ENCODE results near the gene BRF1. TPM values are rescaled to one million over a fixed set of nuclear protein-coding genes. Genes with fewer than 3 reads are reported as not detected.

The BRF1 gene
- total and polyA plus RNA-seq, 2 donors (not counting 1 experiment from before 2014, with no cell fraction given), result 7.4 to 33.4 TPM

- Histone ChIP-seq H3K79me2 (ENCODE audit: control insufficient read depth, insufficient read depth, low read length) (no peaks in the 10 kb centered on the region), H3K4me3 (replicated peaks in 1 of 4; ENCODE audit: control extremely low read depth in 1 of 4, insufficient read depth in 1 of 4, low read depth in 3 of 4, low read length in 4 of 4) (no peak overlapping the region), H3K4me2 (ENCODE audit: extremely low read depth, insufficient read depth, low read length) (no peak overlapping the region), H3K9ac (ENCODE audit: insufficient read depth, low read length) (no peak overlapping the region), H2AFZ (ENCODE audit: low read length) (no peak overlapping the region), H3K27ac (ENCODE audit: insufficient read depth, low read length) (no peak overlapping the region), H3K27me3 (ENCODE audit: control insufficient read depth, insufficient read depth, low read length) (peaks cover 7% of the 10 kb centered on the region), H3K4me1 (ENCODE audit: control insufficient read depth, extremely low read depth, insufficient read depth, low read length) (peaks cover 4% of the 10 kb centered on the region), H3K36me3 (ENCODE audit: control insufficient read depth, insufficient read depth, low read length) (no peaks in the 10 kb centered on the region), H4K20me1 (ENCODE audit: control insufficient read depth, extremely low read depth, insufficient read depth, low read length) (no peaks in the 10 kb centered on the region), H3K9me3 (ENCODE audit: control insufficient read depth, insufficient read depth, low read depth, low read length) (no peaks in the 10 kb centered on the region)
- no peak for DNase-seq (ENCODE audit: low read depth in 2 of 2)
- no peak for TF ChIP-seq EZH2 (IDR thresholded peaks at IDR 0.05; ENCODE audit: low read length, missing control alignments)
- TF ChIP-seq, protein P1, sequence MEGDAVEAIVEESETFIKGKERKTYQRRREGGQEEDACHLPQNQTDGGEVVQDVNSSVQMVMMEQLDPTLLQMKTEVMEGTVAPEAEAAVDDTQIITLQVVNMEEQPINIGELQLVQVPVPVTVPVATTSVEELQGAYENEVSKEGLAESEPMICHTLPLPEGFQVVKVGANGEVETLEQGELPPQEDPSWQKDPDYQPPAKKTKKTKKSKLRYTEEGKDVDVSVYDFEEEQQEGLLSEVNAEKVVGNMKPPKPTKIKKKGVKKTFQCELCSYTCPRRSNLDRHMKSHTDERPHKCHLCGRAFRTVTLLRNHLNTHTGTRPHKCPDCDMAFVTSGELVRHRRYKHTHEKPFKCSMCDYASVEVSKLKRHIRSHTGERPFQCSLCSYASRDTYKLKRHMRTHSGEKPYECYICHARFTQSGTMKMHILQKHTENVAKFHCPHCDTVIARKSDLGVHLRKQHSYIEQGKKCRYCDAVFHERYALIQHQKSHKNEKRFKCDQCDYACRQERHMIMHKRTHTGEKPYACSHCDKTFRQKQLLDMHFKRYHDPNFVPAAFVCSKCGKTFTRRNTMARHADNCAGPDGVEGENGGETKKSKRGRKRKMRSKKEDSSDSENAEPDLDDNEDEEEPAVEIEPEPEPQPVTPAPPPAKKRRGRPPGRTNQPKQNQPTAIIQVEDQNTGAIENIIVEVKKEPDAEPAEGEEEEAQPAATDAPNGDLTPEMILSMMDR (conservative IDR thresholded peaks at IDR 0.05 in 1 of 2, IDR thresholded peaks at IDR 0.05 in 1 of 2; ENCODE audit: low read depth in 1 of 2, low read length in 2 of 2), result no peak
Measured at GRCh38 chr14:105173901-105174894, 126.6 kb downstream of the BRF1 start.

GRCh38 chr14:105173145-105173544 lies 127.7 kb downstream of the BRF1 start:
- Histone ChIP-seq H3K36me3 (ENCODE audit: control insufficient read depth, insufficient read depth, low read length) (no peaks in the 10 kb centered on the region), H3K27me3 (ENCODE audit: control insufficient read depth, insufficient read depth, low read length) (peaks cover 10% of the 10 kb centered on the region), H2AFZ (ENCODE audit: low read length) (no peak overlapping the region), H3K9ac (ENCODE audit: insufficient read depth, low read length) (no peak overlapping the region), H3K4me1 (ENCODE audit: control insufficient read depth, extremely low read depth, insufficient read depth, low read length) (peaks cover 4% of the 10 kb centered on the region), H3K27ac (ENCODE audit: insufficient read depth, low read length) (no peak overlapping the region), H3K9me3 (ENCODE audit: control insufficient read depth, insufficient read depth, low read depth, low read length) (no peaks in the 10 kb centered on the region), H4K20me1 (ENCODE audit: control insufficient read depth, extremely low read depth, insufficient read depth, low read length) (no peaks in the 10 kb centered on the region), H3K4me2 (ENCODE audit: extremely low read depth, insufficient read depth, low read length) (no peak overlapping the region), H3K79me2 (ENCODE audit: control insufficient read depth, insufficient read depth, low read length) (no peaks in the 10 kb centered on the region), H3K4me3 (replicated peaks in 1 of 4; ENCODE audit: control extremely low read depth in 1 of 4, insufficient read depth in 1 of 4, low read depth in 3 of 4, low read length in 4 of 4) (no peak overlapping the region)
- no peak for DNase-seq (ENCODE audit: low read depth in 2 of 2)
- no peak for TF ChIP-seq EZH2 (IDR thresholded peaks at IDR 0.05; ENCODE audit: low read length, missing control alignments)
- TF ChIP-seq, protein P1 (conservative IDR thresholded peaks at IDR 0.05 in 1 of 2, IDR thresholded peaks at IDR 0.05 in 1 of 2; ENCODE audit: low read depth in 1 of 2, low read length in 2 of 2), result no peak

GRCh38 chr14:105172476-105172875 lies 128.3 kb downstream of the BRF1 start:
- Histone ChIP-seq H3K27ac (ENCODE audit: insufficient read depth, low read length) (no peak overlapping the region), H3K79me2 (ENCODE audit: control insufficient read depth, insufficient read depth, low read length) (no peaks in the 10 kb centered on the region), H2AFZ (ENCODE audit: low read length) (no peak overlapping the region), H3K36me3 (ENCODE audit: control insufficient read depth, insufficient read depth, low read length) (no peaks in the 10 kb centered on the region), H3K4me2 (ENCODE audit: extremely low read depth, insufficient read depth, low read length) (no peak overlapping the region), H4K20me1 (ENCODE audit: control insufficient read depth, extremely low read depth, insufficient read depth, low read length) (no peaks in the 10 kb centered on the region), H3K4me1 (ENCODE audit: control insufficient read depth, extremely low read depth, insufficient read depth, low read length) (peaks cover 4% of the 10 kb centered on the region), H3K9ac (ENCODE audit: insufficient read depth, low read length) (no peak overlapping the region), H3K27me3 (ENCODE audit: control insufficient read depth, insufficient read depth, low read length) (peaks cover 14% of the 10 kb centered on the region), H3K9me3 (ENCODE audit: control insufficient read depth, insufficient read depth, low read depth, low read length) (no peaks in the 10 kb centered on the region), H3K4me3 (replicated peaks in 1 of 4; ENCODE audit: control extremely low read depth in 1 of 4, insufficient read depth in 1 of 4, low read depth in 3 of 4, low read length in 4 of 4) (no peak overlapping the region)
- no peak for DNase-seq (ENCODE audit: low read depth in 2 of 2)
- TF ChIP-seq, protein P1 (conservative IDR thresholded peaks at IDR 0.05 in 1 of 2, IDR thresholded peaks at IDR 0.05 in 1 of 2; ENCODE audit: low read depth in 1 of 2, low read length in 2 of 2), result no peak
- TF ChIP-seq EZH2 (IDR thresholded peaks at IDR 0.05; ENCODE audit: low read length, missing control alignments), result no peak

Data from fibroblast of lung (primary cell).